ENCODE results near the gene ARID1B. TPM values are rescaled to one million over a fixed set of nuclear protein-coding genes. Genes with fewer than 3 reads are reported as not detected.

The ARID1B gene
- total RNA-seq, 1 experiment from 2014 or later: 42.8 TPM

DNA sequence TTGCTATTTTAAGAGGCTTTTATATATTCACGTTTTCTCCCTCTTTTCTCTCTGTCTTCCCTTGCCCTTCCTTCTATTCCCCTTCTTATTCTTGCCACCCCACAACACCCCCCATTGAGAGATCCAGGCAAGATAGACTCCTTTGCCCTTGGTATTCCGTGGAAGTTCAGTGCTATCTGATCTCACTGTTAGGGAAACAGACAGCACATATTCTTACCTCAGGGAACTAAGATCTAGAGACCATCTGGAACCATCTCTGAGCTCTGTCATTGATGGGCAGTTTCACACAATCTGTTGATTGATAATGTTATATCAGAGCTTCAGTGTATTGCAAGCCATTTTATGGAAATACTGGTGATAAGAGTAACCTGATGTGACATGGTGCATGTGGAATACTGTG lies 228.8 kb downstream of the ARID1B start:
- Histone ChIP-seq H3K79me2 (ENCODE audit: low read depth) (peaks cover 10% of the 10 kb centered on the region), H3K9me3 (ENCODE audit: insufficient read depth, low read depth) (no peaks in the 10 kb centered on the region), H3K27ac (no peak overlapping the region), H3K27me3 (ENCODE audit: insufficient read depth, low read depth) (no peaks in the 10 kb centered on the region), H3K36me3 (ENCODE audit: low read depth) (no peaks in the 10 kb centered on the region), H2AFZ (no peak overlapping the region), H3K4me1 (replicated peaks; ENCODE audit: insufficient read depth) (no peaks in the 10 kb centered on the region), H4K20me1 (ENCODE audit: insufficient read depth) (no peaks in the 10 kb centered on the region), H3F3A (ENCODE audit: insufficient read depth, low read depth) (no peaks in the 10 kb centered on the region), H3K4me3 (no peak overlapping the region), H3K9me2 (ENCODE audit: insufficient read depth) (no peaks in the 10 kb centered on the region), H3K4me2 (no peak overlapping the region)
- no peak for DNase-seq
- ChIA-PET CTCF (no interaction called here), POLR2A (ENCODE audit: unreplicated experiment) (no interaction called here)
- no peak for TF ChIP-seq EZH2 (IDR thresholded peaks at IDR 0.05; ENCODE audit: low read depth)
- TF ChIP-seq, protein P1, sequence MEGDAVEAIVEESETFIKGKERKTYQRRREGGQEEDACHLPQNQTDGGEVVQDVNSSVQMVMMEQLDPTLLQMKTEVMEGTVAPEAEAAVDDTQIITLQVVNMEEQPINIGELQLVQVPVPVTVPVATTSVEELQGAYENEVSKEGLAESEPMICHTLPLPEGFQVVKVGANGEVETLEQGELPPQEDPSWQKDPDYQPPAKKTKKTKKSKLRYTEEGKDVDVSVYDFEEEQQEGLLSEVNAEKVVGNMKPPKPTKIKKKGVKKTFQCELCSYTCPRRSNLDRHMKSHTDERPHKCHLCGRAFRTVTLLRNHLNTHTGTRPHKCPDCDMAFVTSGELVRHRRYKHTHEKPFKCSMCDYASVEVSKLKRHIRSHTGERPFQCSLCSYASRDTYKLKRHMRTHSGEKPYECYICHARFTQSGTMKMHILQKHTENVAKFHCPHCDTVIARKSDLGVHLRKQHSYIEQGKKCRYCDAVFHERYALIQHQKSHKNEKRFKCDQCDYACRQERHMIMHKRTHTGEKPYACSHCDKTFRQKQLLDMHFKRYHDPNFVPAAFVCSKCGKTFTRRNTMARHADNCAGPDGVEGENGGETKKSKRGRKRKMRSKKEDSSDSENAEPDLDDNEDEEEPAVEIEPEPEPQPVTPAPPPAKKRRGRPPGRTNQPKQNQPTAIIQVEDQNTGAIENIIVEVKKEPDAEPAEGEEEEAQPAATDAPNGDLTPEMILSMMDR (conservative IDR thresholded peaks at IDR 0.05): no peak
- no TSS peak for BruUV-seq (replicated peaks)
- intact Hi-C loops (cut with micrococcal nuclease; ENCODE audit: unreplicated experiment): no loop called here

DNA sequence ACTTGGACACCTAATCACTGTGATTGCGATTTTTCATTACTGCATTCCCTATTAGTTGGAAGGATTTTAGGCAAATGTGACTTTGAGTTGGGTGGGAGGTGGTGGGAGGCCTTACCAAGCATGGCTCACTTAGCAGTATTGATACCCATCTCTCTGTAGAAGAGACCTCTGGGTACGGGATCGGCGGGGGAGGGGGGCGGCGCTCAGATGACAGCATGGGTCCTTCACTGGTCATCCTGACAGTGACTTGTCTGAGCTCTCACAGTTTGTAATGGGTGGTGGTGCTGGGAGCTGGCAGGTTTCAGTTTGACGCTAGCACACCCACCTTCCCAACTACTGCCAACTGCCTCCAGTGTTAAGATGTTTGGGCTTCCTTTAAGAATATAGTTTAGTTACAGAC lies 231.4 kb downstream of the ARID1B start:
- Histone ChIP-seq H2AFZ (no peak overlapping the region), H3K4me3 (no peak overlapping the region), H3K9me3 (ENCODE audit: insufficient read depth, low read depth) (no peaks in the 10 kb centered on the region), H4K20me1 (ENCODE audit: insufficient read depth) (no peaks in the 10 kb centered on the region), H3K79me2 (ENCODE audit: low read depth) (peaks cover 16% of the 10 kb centered on the region), H3K27ac (no peak overlapping the region), H3K36me3 (ENCODE audit: low read depth) (no peaks in the 10 kb centered on the region), H3K4me2 (no peak overlapping the region), H3K9me2 (ENCODE audit: insufficient read depth) (no peaks in the 10 kb centered on the region), H3F3A (ENCODE audit: insufficient read depth, low read depth) (no peaks in the 10 kb centered on the region), H3K27me3 (ENCODE audit: insufficient read depth, low read depth) (no peaks in the 10 kb centered on the region), H3K4me1 (replicated peaks; ENCODE audit: insufficient read depth) (no peaks in the 10 kb centered on the region)
- DNase-seq: no peak
- ChIA-PET POLR2A (ENCODE audit: unreplicated experiment) (no interaction called here), CTCF (no interaction called here)
- no peak for TF ChIP-seq EZH2 (IDR thresholded peaks at IDR 0.05; ENCODE audit: low read depth)
- TF ChIP-seq, protein P1 (conservative IDR thresholded peaks at IDR 0.05): no peak
- no TSS peak for BruUV-seq (replicated peaks)
- intact Hi-C loops (cut with micrococcal nuclease; ENCODE audit: unreplicated experiment): no loop called here

GRCh38 chr6:157012355-157012754 lies 235.2 kb downstream of the ARID1B start:
- ChIA-PET POLR2A (ENCODE audit: unreplicated experiment) (no interaction called here), CTCF (no interaction called here)
- intact Hi-C loops (cut with micrococcal nuclease; ENCODE audit: unreplicated experiment): no loop called here
- H4K20me1 ChIP-seq (ENCODE audit: insufficient read depth): peaks cover 4% of the 10 kb centered on the region; the same call in 1 of the 2 replicates
- no peaks in the 10 kb centered on the region; the same call in 1 of the 2 replicates for H3F3A ChIP-seq (ENCODE audit: insufficient read depth, low read depth)
- no peak overlapping the region for H3K4me2 ChIP-seq
- no peak overlapping the region for H2AFZ ChIP-seq
- no peak overlapping the region for H3K27ac ChIP-seq
- H3K4me1 ChIP-seq (replicated peaks; ENCODE audit: insufficient read depth): no peaks in the 10 kb centered on the region
- TF ChIP-seq, protein P1 (conservative IDR thresholded peaks at IDR 0.05): no peak
- no peak for TF ChIP-seq EZH2 (IDR thresholded peaks at IDR 0.05; ENCODE audit: low read depth)
- H3K79me2 ChIP-seq (ENCODE audit: low read depth): peaks cover 21% of the 10 kb centered on the region
- DNase-seq: no peak
- no peaks in the 10 kb centered on the region for H3K36me3 ChIP-seq (ENCODE audit: low read depth)
- no TSS peak for BruUV-seq (replicated peaks)
- no peaks in the 10 kb centered on the region for H3K9me2 ChIP-seq (ENCODE audit: insufficient read depth)
- H3K27me3 ChIP-seq (ENCODE audit: insufficient read depth, low read depth): no peaks in the 10 kb centered on the region
- H3K9me3 ChIP-seq (ENCODE audit: insufficient read depth, low read depth): no peaks in the 10 kb centered on the region
- H3K4me3 ChIP-seq: no peak overlapping the region

Measured in PC-9 (cell line).